Activated naive CD4-positive, alpha-beta T cell treated with anti-CD3 and anti-CD28 coated beads, Interleukin-2, amount 50 U/mL, for 24 hours (primary cell): ENCODE measurements around the gene TNPO1.

Source experiments
- H3K27ac Mint-ChIP-seq: one replicate; pipeline ENCODE4 v1.8.0; 2021; ENCODE audit warnings: mild to moderate bottlenecking, mixed read lengths
- H3K27me3 Mint-ChIP-seq: one replicate; pipeline ENCODE4 v1.8.0; 2021; ENCODE audit warnings: mixed read lengths
- H3K36me3 Mint-ChIP-seq: one replicate; pipeline ENCODE4 v1.8.0; 2021; ENCODE audit warnings: mixed read lengths
- H3K4me1 Mint-ChIP-seq: one replicate; pipeline ENCODE4 v1.8.0; 2021; ENCODE audit warnings: mixed read lengths
- H3K4me3 Mint-ChIP-seq: one replicate; pipeline ENCODE4 v1.8.0; 2021; ENCODE audit warnings: mild to moderate bottlenecking, mixed read lengths
- H3K9me3 Mint-ChIP-seq: one replicate; pipeline ENCODE4 v1.8.0; 2021; ENCODE audit warnings: mixed read lengths

The TNPO1 gene

DNA sequence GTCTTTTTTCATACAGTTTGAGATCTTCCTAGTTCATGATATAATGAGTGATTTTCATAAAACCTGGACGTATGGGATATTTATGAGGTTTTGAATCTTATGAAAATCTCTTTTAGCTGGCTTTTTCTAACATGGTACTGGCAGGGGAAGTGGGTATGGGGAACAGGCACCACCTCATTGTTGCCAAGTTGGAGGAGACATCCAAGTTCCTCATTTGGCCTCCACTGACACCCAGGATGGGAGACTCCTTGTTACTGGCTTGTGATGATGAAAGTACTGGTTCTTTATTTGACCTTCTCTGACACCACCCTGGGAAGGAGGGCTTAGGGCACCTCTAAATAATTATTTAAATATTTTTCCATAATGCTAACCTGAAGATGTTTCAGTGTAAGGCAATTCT, 4.0 kb upstream of the TNPO1 start:
- peaks cover 18% of the 10 kb centered on the region for H3K27me3 Mint-ChIP-seq
- H3K9me3 Mint-ChIP-seq, result no peaks in the 10 kb centered on the region
- peaks cover 5% of the 10 kb centered on the region for H3K4me1 Mint-ChIP-seq
- H3K36me3 Mint-ChIP-seq, result no peaks in the 10 kb centered on the region
- H3K4me3 Mint-ChIP-seq, result no peak overlapping the region
- no peak overlapping the region for H3K27ac Mint-ChIP-seq

DNA sequence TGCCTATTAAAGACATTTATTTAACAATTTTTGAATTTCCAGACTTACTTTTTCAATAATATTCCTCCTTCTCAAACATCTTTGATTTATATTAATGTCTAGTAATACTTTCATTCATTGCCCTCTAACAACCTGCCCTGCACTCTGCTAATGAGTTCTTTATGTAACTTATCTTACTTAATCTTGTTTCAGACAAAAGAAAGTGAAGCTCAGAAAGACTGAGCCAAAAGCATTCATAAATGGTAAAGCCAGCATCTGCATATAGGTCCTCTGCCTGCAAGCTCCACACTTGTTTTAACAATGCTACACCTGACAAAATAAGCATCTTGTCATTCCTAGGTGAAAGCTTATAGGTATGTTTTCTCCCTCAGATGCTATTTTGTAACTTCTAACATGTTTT, 2.4 kb upstream of the TNPO1 start:
- Mint-ChIP-seq H3K4me3 (no peak overlapping the region), H3K27me3 (peaks cover 18% of the 10 kb centered on the region), H3K9me3 (no peaks in the 10 kb centered on the region), H3K27ac (no peak overlapping the region), H3K4me1 (peaks cover 21% of the 10 kb centered on the region), H3K36me3 (no peaks in the 10 kb centered on the region)

DNA sequence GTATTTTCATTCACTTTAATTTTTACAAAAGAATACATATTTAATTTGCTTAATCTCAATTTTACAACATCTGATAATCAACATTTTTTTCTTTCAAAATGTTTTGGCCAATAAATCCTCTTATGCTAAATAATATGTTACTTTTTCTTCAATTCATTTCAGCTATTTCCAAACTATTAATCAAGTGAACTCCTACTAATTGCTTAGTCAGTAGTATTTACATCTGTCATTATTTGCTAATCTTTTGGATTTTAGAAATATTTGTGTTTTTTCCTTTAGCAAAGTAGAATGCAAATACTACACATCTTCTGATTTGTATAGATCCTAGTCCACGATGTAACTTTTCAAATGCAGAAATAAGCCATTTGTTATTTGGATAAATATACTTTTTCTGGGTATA, 1.6 kb upstream of the TNPO1 start:
- Mint-ChIP-seq H3K4me1 (peaks cover 25% of the 10 kb centered on the region), H3K9me3 (no peaks in the 10 kb centered on the region), H3K36me3 (no peaks in the 10 kb centered on the region), H3K27ac (no peak overlapping the region), H3K27me3 (peaks cover 15% of the 10 kb centered on the region), H3K4me3 (no peak overlapping the region)

DNA sequence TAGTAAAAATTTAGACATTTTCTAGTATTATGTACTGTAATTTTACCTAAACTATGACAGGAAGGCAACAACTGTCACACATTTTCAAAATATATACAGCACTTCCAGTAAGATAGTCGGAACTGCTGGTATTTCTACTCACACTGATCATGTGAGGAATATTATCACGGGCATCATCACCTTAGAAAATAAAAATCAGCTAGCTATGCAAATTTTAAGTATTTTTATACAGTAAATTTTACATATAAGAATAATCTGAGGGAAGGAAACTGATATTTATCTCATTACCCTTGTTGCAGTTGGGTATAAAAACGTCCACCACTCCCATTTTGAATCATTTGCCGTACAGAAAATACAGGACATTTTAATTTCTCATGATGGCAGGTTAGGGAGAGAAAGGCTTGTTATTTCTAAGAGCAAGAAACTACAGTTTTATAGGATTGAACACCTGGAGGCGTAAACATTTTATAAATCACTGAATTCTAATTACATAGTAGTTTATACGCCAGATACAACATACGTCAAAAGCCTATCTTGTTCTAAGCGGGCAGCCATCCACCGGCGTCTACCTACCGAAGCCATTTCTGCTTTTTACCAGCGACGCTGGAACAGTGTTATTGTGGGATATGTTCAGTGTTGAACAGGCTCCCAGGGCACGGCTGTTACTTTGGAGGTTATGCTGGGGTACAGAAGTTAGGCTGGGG, 729 bp upstream of the TNPO1 start:
- peaks cover 13% of the 10 kb centered on the region for H3K27me3 Mint-ChIP-seq
- H3K36me3 Mint-ChIP-seq, result no peaks in the 10 kb centered on the region
- H3K4me1 Mint-ChIP-seq, result peaks cover 25% of the 10 kb centered on the region
- no peaks in the 10 kb centered on the region for H3K9me3 Mint-ChIP-seq
- H3K27ac Mint-ChIP-seq, result peak overlapping the region; percentile 83
- H3K4me3 Mint-ChIP-seq, result peak overlapping the region; percentile 95

DNA sequence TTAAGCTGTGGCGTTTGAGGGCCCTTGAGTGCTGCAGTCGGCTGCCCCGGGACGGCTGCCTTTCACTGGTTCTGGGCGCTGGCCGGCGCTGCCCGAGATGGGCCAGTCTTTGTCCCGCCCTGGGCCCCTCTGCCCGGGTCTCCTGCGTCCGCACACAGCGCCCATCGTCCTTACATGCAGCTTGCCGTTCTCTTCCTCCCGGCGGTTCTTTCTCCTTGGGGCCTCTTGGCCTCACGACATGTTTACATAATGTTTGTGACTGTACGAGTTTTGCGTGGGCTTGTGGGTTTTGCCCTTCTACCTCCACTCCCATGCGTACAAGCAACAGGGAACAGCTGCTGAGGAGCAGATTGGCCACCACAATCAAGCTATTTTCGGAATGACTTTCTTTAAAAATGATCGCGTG, 618 bp downstream of the TNPO1 start:
- Mint-ChIP-seq H3K27me3 (peaks cover 7% of the 10 kb centered on the region), H3K4me1 (peaks cover 30% of the 10 kb centered on the region), H3K27ac (peak overlapping the region; percentile 93), H3K9me3 (no peaks in the 10 kb centered on the region), H3K4me3 (peak overlapping the region; percentile 95), H3K36me3 (no peaks in the 10 kb centered on the region)

DNA sequence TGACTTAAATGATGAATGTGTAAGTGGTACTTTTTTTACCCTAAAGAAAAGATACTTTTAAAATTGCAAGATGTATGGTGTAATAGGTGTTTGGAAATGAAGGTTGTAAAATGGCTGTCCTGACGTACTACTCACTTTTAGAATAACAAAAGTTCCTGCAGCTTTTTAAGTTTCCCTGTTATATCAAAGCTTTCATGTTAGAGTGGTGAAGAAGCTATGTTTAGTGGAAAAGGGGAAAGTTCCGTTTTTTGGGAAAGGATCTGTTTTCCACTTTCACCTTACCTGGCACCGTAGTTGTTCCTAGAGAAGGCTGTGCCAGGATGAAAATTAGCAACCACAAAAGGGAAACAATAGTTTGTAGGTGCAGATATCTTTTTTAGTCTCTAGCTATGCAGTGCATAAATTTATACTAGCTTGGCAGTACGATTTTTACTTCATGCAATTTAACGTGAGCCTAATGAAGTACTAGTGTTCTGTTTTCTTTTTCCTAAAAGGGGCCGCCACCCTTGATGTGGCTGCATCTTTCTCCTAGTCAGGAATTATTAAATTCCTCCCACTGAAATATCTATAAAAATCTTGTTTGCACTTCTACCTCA, 1.3 kb downstream of the TNPO1 start:
- Mint-ChIP-seq H3K36me3 (no peaks in the 10 kb centered on the region), H3K4me3 (peak overlapping the region; percentile 95), H3K9me3 (no peaks in the 10 kb centered on the region), H3K27me3 (peaks cover 3% of the 10 kb centered on the region), H3K27ac (peak overlapping the region; percentile 93), H3K4me1 (peaks cover 31% of the 10 kb centered on the region)

DNA sequence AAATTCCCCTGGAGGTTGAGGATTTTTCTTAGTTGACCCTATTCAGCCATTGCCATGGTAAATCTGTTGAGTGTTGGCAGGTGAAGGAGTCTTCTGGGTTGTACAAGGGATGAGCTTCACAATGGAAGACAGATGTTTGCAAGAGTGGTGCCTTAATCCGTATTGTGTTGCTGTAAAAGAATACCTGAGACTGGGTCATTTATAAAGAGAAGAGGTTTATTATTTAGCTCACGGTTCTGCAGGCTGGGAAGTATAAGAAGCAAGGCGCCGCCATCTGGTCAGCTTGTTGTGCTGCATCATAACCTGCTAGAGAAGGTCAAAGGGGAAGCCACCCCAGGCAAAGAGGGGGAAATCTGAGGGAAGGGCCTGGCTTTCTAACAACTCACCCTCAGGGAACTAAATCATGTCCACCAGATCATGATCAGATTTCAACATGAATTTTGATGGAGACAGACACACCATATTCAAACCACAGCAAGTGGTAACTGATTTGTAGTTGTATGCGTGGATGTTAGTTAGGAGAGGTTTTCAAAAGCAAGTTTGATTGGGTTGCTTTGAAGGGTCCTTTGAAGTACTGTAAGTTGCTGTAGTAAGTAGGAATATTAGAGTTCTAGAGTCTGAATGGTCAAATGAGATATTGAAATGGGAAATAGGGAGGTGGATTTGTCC, 2.5 kb downstream of the TNPO1 start:
- no peak overlapping the region for H3K4me3 Mint-ChIP-seq
- no peaks in the 10 kb centered on the region for H3K9me3 Mint-ChIP-seq
- H3K27ac Mint-ChIP-seq, result no peak overlapping the region

DNA sequence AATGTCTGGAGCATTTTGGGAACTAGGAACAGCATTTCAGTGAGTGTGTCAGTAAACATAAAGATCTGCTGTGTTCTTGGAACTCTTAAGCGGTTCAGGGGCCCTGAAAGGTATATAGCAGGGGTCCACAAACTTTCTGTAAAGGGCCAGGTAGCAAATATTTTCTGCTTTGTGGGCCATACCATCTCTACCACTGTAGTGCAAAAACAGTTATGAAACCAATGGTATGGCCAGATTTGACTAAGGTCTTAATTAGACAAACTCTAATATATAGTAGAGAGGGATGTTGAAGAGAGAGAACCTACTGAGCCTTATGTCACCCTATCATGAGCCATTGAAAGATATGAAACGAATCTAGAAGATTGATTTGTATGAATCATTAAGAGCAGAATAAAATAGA, 5.3 kb downstream of the TNPO1 start:
- Mint-ChIP-seq H3K27ac (no peak overlapping the region), H3K27me3 (no peaks in the 10 kb centered on the region), H3K4me3 (no peak overlapping the region), H3K9me3 (no peaks in the 10 kb centered on the region), H3K4me1 (peaks cover 31% of the 10 kb centered on the region), H3K36me3 (no peaks in the 10 kb centered on the region)

More for the DNA sequence above, 2.5 kb downstream of the TNPO1 start:
- Mint-ChIP-seq H3K36me3 (no peaks in the 10 kb centered on the region), H3K4me1 (peaks cover 31% of the 10 kb centered on the region), H3K27me3 (peaks cover 2% of the 10 kb centered on the region)

DNA sequence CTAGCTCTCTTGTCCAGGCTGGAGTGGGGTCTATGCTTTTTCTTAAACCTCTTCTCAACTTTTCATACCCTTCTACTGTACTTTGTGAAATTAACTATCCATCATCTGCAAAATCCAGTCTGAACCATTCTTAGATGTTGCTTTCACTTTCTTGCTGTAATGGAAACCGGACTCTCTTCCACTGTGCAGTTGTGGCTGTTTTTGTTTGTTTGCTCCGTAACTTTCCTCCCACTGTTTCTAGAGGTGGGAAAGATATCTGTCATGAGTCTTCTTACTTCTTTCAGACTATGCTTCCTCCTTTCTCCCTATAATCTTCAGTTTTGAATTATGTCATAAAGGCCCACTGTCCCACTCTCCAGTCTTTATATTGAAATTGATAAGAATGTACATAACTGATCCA, 6.5 kb downstream of the TNPO1 start:
- H3K9me3 Mint-ChIP-seq, result no peaks in the 10 kb centered on the region

DNA sequence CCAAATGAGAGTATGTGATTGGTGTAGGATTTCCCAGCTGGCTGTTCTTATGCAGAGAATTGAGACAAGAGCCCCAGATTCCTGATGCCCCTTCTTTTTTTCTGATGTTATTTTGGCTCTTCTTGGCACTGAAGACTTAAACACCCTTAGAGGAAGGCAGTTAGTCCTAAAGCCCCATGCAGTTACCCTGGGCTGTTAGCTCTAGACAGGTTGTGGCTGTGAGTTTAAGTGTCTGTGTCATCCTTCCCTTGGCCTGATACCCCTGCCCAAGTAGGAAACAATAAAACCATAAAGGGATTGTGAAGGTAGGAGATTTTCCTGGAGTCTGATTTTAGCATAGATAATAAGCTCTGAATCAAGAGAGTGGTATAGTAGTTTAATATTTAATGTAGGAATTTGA, 13.2 kb downstream of the TNPO1 start:
- H3K36me3 Mint-ChIP-seq, result no peaks in the 10 kb centered on the region
- H3K27ac Mint-ChIP-seq, result no peak overlapping the region
- H3K4me3 Mint-ChIP-seq, result no peak overlapping the region
- peaks cover 16% of the 10 kb centered on the region for H3K4me1 Mint-ChIP-seq
- H3K9me3 Mint-ChIP-seq, result no peaks in the 10 kb centered on the region
- no peaks in the 10 kb centered on the region for H3K27me3 Mint-ChIP-seq

More for the DNA sequence above, 6.5 kb downstream of the TNPO1 start:
- Mint-ChIP-seq H3K36me3 (no peaks in the 10 kb centered on the region), H3K4me1 (peaks cover 22% of the 10 kb centered on the region), H3K27ac (no peak overlapping the region), H3K4me3 (no peak overlapping the region), H3K27me3 (no peaks in the 10 kb centered on the region)

DNA sequence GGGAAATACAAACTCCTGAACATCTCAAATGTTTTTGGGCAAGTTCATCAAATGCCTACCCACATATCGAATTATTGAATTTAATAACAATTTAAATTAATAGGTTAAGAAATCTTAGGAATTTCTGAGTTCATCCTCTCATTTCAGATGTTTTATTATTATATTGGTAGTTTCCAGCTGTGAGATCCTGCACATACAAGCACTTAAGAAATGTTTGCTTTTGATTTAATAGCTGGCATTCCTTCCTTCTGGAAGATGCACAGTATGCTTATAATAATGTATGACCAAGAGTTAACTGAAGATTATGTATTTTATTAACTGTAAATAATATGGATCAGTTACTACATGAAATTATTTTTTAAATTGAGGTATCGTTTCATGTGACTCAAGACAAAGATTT, 13.9 kb downstream of the TNPO1 start:
- Mint-ChIP-seq H3K27ac (no peak overlapping the region), H3K9me3 (no peaks in the 10 kb centered on the region), H3K36me3 (no peaks in the 10 kb centered on the region), H3K27me3 (no peaks in the 10 kb centered on the region), H3K4me1 (peaks cover 16% of the 10 kb centered on the region), H3K4me3 (no peak overlapping the region)

DNA sequence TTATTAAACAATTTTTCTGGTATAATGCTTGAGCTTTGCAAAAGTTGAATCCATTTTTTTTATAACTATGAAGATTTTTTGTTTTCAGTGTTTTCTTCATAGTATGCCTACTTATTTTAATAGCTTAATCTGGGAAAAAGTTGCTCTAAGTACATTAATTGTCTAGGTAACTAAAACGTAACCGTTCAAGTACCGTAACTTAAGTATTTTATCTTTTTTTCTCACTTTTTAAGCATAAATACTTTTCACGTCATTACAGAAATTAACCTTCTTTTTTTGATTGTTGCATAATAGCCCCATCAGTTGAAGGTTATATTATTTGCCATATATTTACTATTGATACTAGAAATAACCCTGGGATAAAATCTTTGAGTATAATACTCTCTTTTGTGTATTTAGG, 15.2 kb downstream of the TNPO1 start:
- Mint-ChIP-seq H3K4me1 (peaks cover 16% of the 10 kb centered on the region), H3K27ac (no peak overlapping the region), H3K4me3 (no peak overlapping the region), H3K36me3 (no peaks in the 10 kb centered on the region), H3K27me3 (no peaks in the 10 kb centered on the region), H3K9me3 (no peaks in the 10 kb centered on the region)

DNA sequence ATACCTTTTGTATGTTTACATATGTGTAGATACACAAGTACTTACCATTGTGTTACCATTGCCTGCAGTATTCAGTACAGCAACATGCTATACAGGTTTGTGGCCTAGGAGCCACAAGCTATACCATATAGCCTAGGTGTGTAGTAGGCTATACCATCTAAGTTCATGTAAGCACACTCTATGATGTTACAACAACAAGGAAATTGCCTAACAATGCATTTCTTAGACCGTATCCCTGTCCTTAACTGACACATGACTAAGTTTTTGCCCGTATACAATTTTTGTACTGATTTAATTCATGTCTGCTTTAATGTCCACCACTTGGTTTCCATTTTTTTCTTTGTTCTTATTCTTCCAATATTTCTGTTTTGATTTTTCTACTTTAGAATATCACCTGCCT, 18.5 kb downstream of the TNPO1 start:
- H3K36me3 Mint-ChIP-seq, result no peaks in the 10 kb centered on the region
- no peaks in the 10 kb centered on the region for H3K9me3 Mint-ChIP-seq
- no peak overlapping the region for H3K4me3 Mint-ChIP-seq

DNA sequence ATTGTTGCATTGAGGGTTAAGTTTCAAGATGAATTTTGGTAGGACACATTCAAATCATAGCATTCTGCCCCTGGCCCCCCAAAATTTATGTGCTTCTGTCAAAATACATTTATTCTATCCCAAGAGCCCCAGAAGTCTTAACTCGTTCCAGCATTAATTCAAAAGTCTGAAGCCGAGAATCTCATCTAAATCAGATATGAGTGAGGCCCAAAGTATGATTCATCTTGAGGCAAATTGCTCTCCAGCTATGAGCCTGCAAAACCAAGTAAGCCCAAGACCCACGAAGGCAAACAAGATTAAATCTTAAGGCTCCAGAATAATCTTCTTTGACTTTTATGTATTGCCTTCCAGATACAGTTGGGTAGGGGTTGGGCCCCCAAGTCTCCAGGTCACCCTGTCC, 19.2 kb downstream of the TNPO1 start:
- H3K27me3 Mint-ChIP-seq, result no peaks in the 10 kb centered on the region
- no peak overlapping the region for H3K4me3 Mint-ChIP-seq
- peaks cover 18% of the 10 kb centered on the region for H3K4me1 Mint-ChIP-seq
- H3K9me3 Mint-ChIP-seq, result no peaks in the 10 kb centered on the region
- no peaks in the 10 kb centered on the region for H3K36me3 Mint-ChIP-seq
- no peak overlapping the region for H3K27ac Mint-ChIP-seq

More for the DNA sequence above, 18.5 kb downstream of the TNPO1 start:
- H3K27ac Mint-ChIP-seq, result no peak overlapping the region
- peaks cover 16% of the 10 kb centered on the region for H3K4me1 Mint-ChIP-seq
- H3K27me3 Mint-ChIP-seq, result no peaks in the 10 kb centered on the region

DNA sequence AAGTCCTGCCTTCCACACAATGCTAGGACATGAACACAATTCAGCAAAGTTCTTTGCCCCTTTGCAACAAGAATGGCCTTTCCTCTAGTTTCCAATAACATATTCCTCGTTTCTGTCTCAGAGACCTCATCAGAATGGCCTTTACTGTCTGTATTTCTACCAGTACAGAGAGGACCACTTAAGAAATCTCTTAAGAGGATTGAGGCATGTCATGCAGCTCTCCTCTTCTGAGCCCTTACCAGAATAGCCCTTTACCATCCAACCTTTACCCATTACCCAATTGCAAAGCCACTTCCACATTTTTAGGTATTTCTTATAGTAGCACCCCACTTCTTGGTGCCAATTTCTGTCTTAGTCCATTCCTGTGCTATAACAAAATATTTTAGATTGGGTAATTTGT, 20.3 kb downstream of the TNPO1 start:
- H3K36me3 Mint-ChIP-seq, result no peaks in the 10 kb centered on the region
- no peaks in the 10 kb centered on the region for H3K27me3 Mint-ChIP-seq
- no peak overlapping the region for H3K27ac Mint-ChIP-seq
- peaks cover 18% of the 10 kb centered on the region for H3K4me1 Mint-ChIP-seq
- no peak overlapping the region for H3K4me3 Mint-ChIP-seq
- no peaks in the 10 kb centered on the region for H3K9me3 Mint-ChIP-seq

DNA sequence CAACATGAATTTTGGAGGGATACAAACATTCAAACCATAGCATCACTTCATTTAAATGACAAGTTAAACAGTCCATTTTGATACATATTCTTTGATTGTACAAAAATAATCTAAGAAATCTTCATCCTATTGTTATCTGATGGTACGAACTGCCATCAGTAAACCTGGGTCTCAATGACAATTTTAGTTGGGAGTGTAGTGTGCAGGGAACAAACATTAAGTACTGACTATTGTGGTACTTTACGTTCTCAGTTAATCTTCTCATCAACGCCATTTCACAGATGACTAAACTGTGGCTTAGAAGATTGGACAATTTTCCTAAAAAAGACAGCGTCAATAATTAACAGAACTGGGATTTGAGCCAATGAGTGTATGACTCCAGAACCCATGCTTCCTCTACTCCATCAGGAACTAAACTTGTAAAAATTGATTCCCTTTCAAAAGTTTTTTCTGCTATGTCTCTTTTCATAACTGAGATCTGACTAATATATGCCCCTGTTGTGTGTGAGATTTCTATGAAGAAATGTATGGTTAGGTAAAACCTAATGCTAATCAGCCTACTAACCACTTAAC, 21.1 kb downstream of the TNPO1 start:
- Mint-ChIP-seq H3K27ac (no peak overlapping the region), H3K9me3 (no peaks in the 10 kb centered on the region), H3K27me3 (no peaks in the 10 kb centered on the region), H3K4me3 (no peak overlapping the region), H3K4me1 (peaks cover 14% of the 10 kb centered on the region), H3K36me3 (no peaks in the 10 kb centered on the region)
